ENCODE measurements around the gene ABHD16A.

Gene ABHD16A

DNA sequence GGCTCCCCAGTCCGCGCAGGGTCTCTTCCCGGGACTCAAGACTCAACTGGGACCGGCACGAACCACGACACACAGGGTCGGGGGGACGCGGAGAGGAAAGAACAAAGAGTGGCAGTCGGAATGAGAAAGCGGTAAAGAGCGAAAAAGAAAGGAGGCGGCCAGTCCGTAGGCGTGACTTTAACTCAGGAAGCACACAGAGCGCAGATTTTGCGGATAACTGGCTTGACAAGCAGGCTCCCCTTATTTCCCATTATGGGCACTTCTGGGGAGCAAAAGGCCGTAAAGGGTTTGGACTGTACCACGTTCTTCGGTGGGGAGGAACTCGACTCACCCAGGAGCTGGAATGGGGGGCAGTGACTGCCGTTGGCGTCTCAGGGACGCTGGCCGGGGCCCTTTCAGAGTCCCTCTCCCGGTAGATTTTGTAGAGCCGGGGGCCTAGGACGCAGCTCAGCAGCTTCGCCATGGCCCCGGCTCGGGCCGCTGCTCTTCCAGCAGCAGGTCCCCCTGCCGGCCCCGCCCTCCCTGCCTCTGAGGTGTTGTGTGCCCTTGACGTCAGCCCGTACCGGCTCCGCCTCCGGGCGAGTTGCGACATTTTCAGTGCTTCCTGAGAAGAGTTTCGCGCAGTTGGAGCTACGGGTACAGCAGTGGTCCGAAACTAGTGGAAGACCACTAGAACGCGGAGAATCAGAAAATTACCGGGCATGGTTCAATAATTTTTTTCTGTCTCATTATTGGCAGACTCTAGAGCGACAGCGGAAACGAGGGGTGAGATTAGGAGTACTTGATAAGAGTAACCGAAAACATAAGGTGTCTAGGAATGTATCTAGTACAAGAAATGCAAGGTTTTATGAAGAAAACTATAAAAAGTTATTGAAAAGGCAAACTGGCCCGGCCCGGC is at the start of gene ABHD16A:
TSS of gene ABHD16A (minus strand) at position 506 of the 898 bp plus-strand sequence. CDS start at position 463, 43 bp downstream.
- peak within 1 kb of the TSS; percentile 95 for H3K27ac ChIP-seq (ENCODE audit: low read depth, low read length)
- no peaks in the 10 kb centered on the region for H3K27me3 ChIP-seq (ENCODE audit: control insufficient read depth in 1 of 2, insufficient read depth in 2 of 2, low read length in 2 of 2)
- no peaks in the 10 kb centered on the region for H3K9me3 ChIP-seq (ENCODE audit: low read length)
- H3K4me3 ChIP-seq (ENCODE audit: low read depth in 1 of 2, low read length in 2 of 2) = peak within 1 kb of the TSS; percentile 66 to 97
- H3K4me1 ChIP-seq (ENCODE audit: insufficient read depth, low read length) = peaks cover 24% of the 10 kb centered on the region
- no peaks in the 10 kb centered on the region for H3K36me3 ChIP-seq (ENCODE audit: insufficient read depth, low read length)
- peak within 1 kb of the TSS; percentile 99 for H3K9ac ChIP-seq (ENCODE audit: low read length)

DNA sequence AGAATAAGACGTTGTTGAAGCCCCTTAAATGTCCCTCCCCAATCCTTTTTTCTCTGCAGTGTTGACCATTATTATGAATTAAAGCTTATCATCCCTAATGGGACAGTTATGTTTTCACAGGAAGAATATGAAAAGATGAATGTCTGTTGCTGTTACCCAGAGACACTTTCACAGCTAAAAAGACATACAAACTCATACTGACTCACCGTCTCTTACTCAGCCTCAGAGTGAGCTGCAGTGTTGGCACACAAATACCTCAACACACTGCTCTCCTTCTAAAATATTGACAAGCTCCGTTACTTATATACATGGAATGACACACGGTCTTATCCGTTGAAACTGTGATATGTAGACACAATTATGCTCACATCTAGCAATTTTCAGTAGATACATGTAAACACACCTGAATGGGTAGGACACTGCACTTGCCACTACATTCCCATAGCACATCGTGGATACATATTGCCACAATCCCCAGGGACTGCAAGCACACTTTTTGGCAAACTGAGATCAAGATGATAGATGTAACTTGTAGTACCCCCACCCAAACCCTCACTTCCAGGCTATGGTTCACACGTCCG is 49.7 kb upstream of the ABHD16A start:
- no peaks in the 10 kb centered on the region for H3K4me1 ChIP-seq (ENCODE audit: insufficient read depth, low read length)
- no peak overlapping the region for H3K4me3 ChIP-seq (ENCODE audit: low read depth in 1 of 2, low read length in 2 of 2)
- no peak overlapping the region for H3K27ac ChIP-seq (ENCODE audit: low read depth, low read length)
- no peak overlapping the region for H3K9ac ChIP-seq (ENCODE audit: low read length)
- no peaks in the 10 kb centered on the region for H3K27me3 ChIP-seq (ENCODE audit: control insufficient read depth in 1 of 2, insufficient read depth in 2 of 2, low read length in 2 of 2)
- no peaks in the 10 kb centered on the region for H3K36me3 ChIP-seq (ENCODE audit: insufficient read depth, low read length)
- no peaks in the 10 kb centered on the region for H3K9me3 ChIP-seq (ENCODE audit: low read length)

DNA sequence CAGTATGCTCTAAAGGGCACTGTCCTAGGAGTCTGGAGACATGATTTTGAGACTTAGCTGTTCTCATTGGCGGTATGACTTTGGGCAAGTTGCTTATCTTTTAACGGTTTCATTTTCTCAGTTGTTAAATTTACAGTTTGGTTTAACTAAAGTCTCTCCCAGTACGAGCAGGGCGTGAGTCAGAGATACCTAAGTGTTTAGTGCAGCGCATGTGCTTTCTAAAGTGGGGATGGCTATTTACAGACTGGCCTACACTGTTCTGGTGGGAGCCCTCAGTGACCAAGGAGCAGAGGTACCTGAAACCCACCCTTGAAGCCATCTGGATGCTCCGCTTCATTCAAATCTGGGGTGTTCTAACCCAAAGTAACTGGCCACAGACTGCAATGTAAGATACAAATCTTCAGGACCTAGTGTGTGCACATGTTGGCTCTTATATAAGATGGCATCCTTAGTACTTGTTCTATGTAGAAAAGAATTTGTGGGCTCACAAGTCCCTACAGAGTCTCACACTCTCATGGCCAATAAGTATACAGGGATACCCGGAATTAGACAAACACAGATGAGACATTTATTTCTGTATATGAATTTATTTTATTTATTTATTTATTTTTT is 47.4 kb upstream of the ABHD16A start:
- Histone ChIP-seq H3K27me3 (ENCODE audit: control insufficient read depth in 1 of 2, insufficient read depth in 2 of 2, low read length in 2 of 2) (no peaks in the 10 kb centered on the region), H3K4me3 (ENCODE audit: low read depth in 1 of 2, low read length in 2 of 2) (no peak overlapping the region), H3K9ac (ENCODE audit: low read length) (no peak overlapping the region), H3K27ac (ENCODE audit: low read depth, low read length) (no peak overlapping the region), H3K9me3 (ENCODE audit: low read length) (no peaks in the 10 kb centered on the region), H3K36me3 (ENCODE audit: insufficient read depth, low read length) (no peaks in the 10 kb centered on the region), H3K4me1 (ENCODE audit: insufficient read depth, low read length) (peaks cover 7% of the 10 kb centered on the region)

DNA sequence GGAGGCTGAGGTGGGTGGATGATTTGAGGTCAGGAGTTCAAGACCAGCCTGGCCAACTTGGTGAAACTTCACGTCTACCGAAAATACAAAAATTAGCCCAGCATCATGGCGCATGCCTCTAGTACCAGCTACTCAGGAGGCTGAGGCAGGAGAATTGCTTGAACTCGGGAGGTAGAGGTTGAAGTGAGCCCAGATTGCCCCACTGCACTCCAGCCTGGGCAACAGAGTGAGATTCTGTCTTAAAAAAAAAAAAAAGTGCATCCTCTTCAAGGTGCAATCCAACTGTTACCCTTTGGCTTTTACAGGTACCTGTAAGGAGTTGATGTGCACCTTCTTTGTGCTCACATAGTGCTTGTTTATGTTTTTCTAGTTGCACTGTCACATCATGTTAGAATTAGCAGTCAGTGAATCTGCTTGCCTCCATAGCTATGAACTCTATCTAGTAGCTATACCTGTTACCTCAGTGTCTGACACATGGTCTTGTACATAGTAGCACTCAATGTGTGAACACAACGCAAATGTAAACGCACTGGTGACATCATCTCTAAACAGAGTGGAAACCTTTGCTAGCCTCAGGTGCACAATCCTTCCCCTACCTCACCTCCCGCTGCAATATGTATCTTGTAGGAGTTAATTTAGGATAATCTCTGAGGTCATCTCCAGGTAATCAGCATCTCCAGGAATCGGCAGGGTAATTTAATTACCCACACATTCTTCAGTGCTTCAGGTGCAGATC is 46.3 kb upstream of the ABHD16A start:
- peaks cover 7% of the 10 kb centered on the region for H3K4me1 ChIP-seq (ENCODE audit: insufficient read depth, low read length)

DNA sequence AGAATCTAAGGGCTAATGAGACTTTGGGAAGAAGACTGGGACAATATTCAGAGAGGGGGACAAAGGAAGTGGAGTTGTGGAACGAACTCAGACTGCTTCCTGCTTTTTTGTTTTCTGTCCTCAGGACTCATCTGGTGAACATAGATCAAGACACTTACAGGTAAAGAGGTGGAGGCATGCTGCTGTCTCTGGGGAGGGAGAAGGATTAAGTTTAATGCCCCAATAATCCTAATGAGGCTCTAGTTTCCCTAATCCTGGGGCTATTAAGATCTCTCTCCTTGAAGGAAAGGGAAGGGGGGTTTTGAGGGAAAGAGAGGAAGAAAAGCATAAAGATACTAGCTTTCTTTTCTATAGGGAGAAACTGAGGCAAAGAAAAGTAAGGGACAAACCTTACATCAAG is 41.3 kb upstream of the ABHD16A start:
- no peak overlapping the region for H3K9ac ChIP-seq (ENCODE audit: low read length)
- no peak overlapping the region for H3K27ac ChIP-seq (ENCODE audit: low read depth, low read length)
- H3K27me3 ChIP-seq (ENCODE audit: control insufficient read depth in 1 of 2, insufficient read depth in 2 of 2, low read length in 2 of 2) = no peaks in the 10 kb centered on the region
- H3K4me3 ChIP-seq (ENCODE audit: low read depth in 1 of 2, low read length in 2 of 2) = no peak overlapping the region
- no peaks in the 10 kb centered on the region for H3K36me3 ChIP-seq (ENCODE audit: insufficient read depth, low read length)
- peaks cover 7% of the 10 kb centered on the region for H3K4me1 ChIP-seq (ENCODE audit: insufficient read depth, low read length)
- H3K9me3 ChIP-seq (ENCODE audit: low read length) = no peaks in the 10 kb centered on the region

More for the DNA sequence above, 46.3 kb upstream of the ABHD16A start:
- no peak overlapping the region for H3K4me3 ChIP-seq (ENCODE audit: low read depth in 1 of 2, low read length in 2 of 2)
- no peaks in the 10 kb centered on the region for H3K27me3 ChIP-seq (ENCODE audit: control insufficient read depth in 1 of 2, insufficient read depth in 2 of 2, low read length in 2 of 2)
- no peaks in the 10 kb centered on the region for H3K9me3 ChIP-seq (ENCODE audit: low read length)
- no peak overlapping the region for H3K27ac ChIP-seq (ENCODE audit: low read depth, low read length)
- no peaks in the 10 kb centered on the region for H3K36me3 ChIP-seq (ENCODE audit: insufficient read depth, low read length)
- H3K9ac ChIP-seq (ENCODE audit: low read length) = no peak overlapping the region

DNA sequence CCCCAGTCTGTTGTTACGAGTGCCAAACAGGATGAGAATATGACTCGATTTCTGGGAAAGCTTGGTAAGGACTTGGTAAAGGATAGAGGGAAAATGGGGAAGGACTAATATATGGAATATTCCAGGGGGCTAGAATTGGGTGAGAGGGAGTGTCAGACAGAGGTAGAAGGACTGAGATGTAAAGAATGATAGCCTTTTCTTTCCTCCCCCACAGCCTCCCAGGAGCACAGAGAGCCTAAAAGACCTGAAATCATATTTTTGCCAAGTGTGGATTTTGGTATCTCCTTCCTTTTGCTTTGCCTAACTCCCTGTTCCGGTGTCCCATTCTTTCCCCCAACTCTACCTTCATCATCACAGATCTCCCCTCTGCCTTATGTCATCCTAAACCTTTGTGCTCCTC is 39.8 kb upstream of the ABHD16A start:
- Histone ChIP-seq H3K36me3 (ENCODE audit: insufficient read depth, low read length) (no peaks in the 10 kb centered on the region), H3K9me3 (ENCODE audit: low read length) (no peaks in the 10 kb centered on the region), H3K27ac (ENCODE audit: low read depth, low read length) (no peak overlapping the region), H3K4me1 (ENCODE audit: insufficient read depth, low read length) (peaks cover 12% of the 10 kb centered on the region), H3K9ac (ENCODE audit: low read length) (no peak overlapping the region), H3K4me3 (ENCODE audit: low read depth in 1 of 2, low read length in 2 of 2) (no peak overlapping the region), H3K27me3 (ENCODE audit: control insufficient read depth in 1 of 2, insufficient read depth in 2 of 2, low read length in 2 of 2) (no peaks in the 10 kb centered on the region)

DNA sequence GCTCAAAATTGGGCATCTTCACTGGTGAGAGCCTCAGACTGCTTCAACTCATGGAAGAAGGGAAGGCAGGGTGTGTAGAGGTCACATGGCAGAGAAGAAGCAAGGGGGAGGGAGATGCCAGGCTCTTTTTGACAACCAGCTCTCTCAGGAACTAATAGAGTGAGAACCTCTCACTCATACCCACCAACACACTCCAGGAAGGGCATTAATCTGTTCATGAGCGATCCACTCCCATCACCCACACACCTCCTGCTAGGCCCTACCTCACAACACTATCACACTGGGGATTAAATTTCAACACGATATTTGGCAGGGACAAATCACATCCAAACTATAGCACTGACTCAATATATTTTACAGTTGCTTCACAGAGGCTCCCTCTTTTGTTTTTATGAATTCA is 38.7 kb upstream of the ABHD16A start:
- H3K27ac ChIP-seq (ENCODE audit: low read depth, low read length) = no peak overlapping the region
- H3K4me3 ChIP-seq (ENCODE audit: low read depth in 1 of 2, low read length in 2 of 2) = no peak overlapping the region

DNA sequence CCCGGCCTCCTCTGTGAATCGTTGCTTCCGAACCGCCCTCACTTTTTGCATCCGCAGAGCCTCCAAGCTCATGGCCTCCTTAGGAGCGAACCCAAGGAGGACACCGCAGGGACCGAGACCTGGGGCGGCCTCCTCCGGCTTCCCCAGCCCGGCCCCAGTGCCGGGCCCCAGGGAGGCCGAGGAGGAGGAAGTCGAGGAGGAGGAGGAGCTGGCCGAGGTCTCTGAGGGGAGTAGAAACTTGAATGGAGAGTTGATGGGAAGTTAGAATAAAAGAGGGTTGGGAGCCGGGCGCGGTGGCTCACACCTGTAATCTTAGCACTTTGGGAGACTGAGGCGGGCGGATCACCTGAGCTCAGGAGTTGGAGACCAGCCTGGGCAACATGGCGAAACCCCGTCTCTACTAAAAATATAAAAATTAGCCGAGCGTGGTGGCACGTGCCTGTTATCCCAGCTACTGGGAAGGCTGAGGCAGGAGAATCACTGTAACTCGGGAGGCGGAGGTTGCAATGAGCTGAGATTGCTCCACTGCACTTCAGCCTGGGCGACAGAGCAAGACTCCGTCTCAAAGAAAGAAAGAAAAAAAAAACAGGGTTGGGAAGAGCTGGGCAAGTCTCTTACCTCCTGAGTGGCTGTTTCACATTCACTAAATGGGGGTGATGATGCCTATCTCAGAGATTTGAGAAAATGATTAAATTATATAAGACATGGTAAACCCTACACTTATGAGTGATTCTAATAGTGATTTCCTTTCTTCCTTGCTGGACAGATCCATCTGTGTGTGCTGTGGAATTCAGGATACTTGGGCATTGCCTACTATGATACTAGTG is 37.5 kb upstream of the ABHD16A start:
- Histone ChIP-seq H3K27me3 (ENCODE audit: control insufficient read depth in 1 of 2, insufficient read depth in 2 of 2, low read length in 2 of 2) (no peaks in the 10 kb centered on the region), H3K36me3 (ENCODE audit: insufficient read depth, low read length) (no peaks in the 10 kb centered on the region), H3K4me1 (ENCODE audit: insufficient read depth, low read length) (peaks cover 16% of the 10 kb centered on the region), H3K9me3 (ENCODE audit: low read length) (no peaks in the 10 kb centered on the region), H3K27ac (ENCODE audit: low read depth, low read length) (peak overlapping the region; percentile 53), H3K4me3 (ENCODE audit: low read depth in 1 of 2, low read length in 2 of 2) (peak overlapping the region; percentile 85 to 86), H3K9ac (ENCODE audit: low read length) (peak overlapping the region; percentile 61)

More for the DNA sequence above, 38.7 kb upstream of the ABHD16A start:
- H3K9me3 ChIP-seq (ENCODE audit: low read length) = no peaks in the 10 kb centered on the region
- H3K36me3 ChIP-seq (ENCODE audit: insufficient read depth, low read length) = no peaks in the 10 kb centered on the region
- no peaks in the 10 kb centered on the region for H3K27me3 ChIP-seq (ENCODE audit: control insufficient read depth in 1 of 2, insufficient read depth in 2 of 2, low read length in 2 of 2)
- H3K9ac ChIP-seq (ENCODE audit: low read length) = no peak overlapping the region
- peaks cover 13% of the 10 kb centered on the region for H3K4me1 ChIP-seq (ENCODE audit: insufficient read depth, low read length)

DNA sequence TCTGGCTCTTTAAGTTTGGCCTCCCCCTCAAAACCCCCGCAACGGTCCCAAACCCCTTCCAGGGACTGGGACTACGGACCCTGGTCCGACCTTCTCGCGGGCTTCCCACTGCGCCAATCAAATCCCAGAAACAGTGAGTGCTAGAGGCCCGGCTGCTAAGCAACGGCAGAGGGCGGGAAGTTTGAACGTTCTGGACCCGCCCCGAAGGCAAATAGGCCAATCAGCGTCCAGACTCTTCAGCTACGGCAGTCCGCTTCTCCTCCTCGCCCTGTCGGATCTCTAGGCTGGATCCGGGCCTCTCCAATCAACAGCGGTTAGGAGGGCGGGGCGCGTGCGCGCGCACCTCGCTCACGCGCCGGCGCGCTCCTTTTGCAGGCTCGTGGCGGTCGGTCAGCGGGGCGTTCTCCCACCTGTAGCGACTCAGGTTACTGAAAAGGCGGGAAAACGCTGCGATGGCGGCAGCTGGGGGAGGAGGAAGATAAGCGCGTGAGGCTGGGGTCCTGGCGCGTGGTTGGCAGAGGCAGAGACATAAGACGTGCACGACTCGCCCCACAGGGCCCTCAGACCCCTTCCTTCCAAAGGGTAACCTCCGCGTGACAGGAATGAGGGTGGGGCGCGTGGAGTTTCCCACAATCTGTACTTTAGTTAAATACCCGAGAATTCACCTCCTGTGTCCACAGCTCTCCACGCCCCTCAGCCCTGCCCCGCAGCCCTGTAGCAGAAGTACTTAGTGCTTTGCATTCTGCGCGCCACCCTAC is 36.7 kb upstream of the ABHD16A start, which contains the start of gene MSH5:
TSS of gene MSH5 (plus strand) at position 367 of the 758 bp plus-strand sequence. CDS start 462 bp downstream, outside the sequence.
- H3K9me3 ChIP-seq (ENCODE audit: low read length) = no peaks in the 10 kb centered on the region
- H3K9ac ChIP-seq (ENCODE audit: low read length) = peak within 1 kb of the TSS; percentile 61
- H3K36me3 ChIP-seq (ENCODE audit: insufficient read depth, low read length) = no peaks in the 10 kb centered on the region
- H3K4me1 ChIP-seq (ENCODE audit: insufficient read depth, low read length) = peaks cover 20% of the 10 kb centered on the region
- H3K27me3 ChIP-seq (ENCODE audit: control insufficient read depth in 1 of 2, insufficient read depth in 2 of 2, low read length in 2 of 2) = no peaks in the 10 kb centered on the region
- H3K27ac ChIP-seq (ENCODE audit: low read depth, low read length) = peak within 1 kb of the TSS; percentile 53
- peak within 1 kb of the TSS; percentile 85 to 86 for H3K4me3 ChIP-seq (ENCODE audit: low read depth in 1 of 2, low read length in 2 of 2)

Data from muscle layer of colon (tissue), 2 donors.